Sigmoid colon (tissue), 7 donors: ENCODE results near the gene PIGV. TPM values are rescaled to one million over a fixed set of nuclear protein-coding genes. Genes with fewer than 3 reads are reported as not detected.
"Not testable (repeated sequence)": the region's sequence is repeated elsewhere in the genome, so short reads cannot be mapped to it uniquely, and the experiment has no call there.

ENCODE experiments used
- DNase-seq: peaks from one replicate; pipeline ENCODE4 v3.0.0-alpha.2; 2019
- H3K27ac ChIP-seq, 4 donors: fragments of 200-600 bp; sonication (generic); one replicate each; pipeline ENCODE4 v1.5.1; 2016 to 2019; ENCODE audit warnings: mild to moderate bottlenecking in 1 of 4
- H3K27me3 ChIP-seq, 3 donors: fragments of 200-600 bp; sonication (generic); one replicate each; pipeline ENCODE4 v1.5.1; 2019; ENCODE audit warnings: mild to moderate bottlenecking in 1 of 3
- H3K36me3 ChIP-seq, 4 donors: fragments of 200-600 bp; sonication (generic); one replicate each; pipeline ENCODE4 v1.5.1; 2016 to 2019
- H3K4me1 ChIP-seq, 4 donors: fragments of 200-600 bp; sonication (generic); one replicate each; pipeline ENCODE4 v1.5.1; 2017 to 2019
- H3K4me3 ChIP-seq, 4 donors: fragments of 200-600 bp; sonication (generic); one replicate each; pipeline ENCODE4 v1.5.1; 2017 to 2019; ENCODE audit warnings: mild to moderate bottlenecking in 2 of 4, moderate library complexity in 1 of 4
- H3K9me3 ChIP-seq, 4 donors: fragments of 200-600 bp in 3 of 4; sonication (generic) in 3 of 4; one replicate each; pipeline versions ENCODE4 v1.5.1 to v1.6.1; 2013 to 2019
- CTCF ChIP-seq, 4 experiments: fragments of 450-650 bp in 3 of 4; fragments of 200-600 bp in 1 of 4; IDR thresholded peaks; one replicate each; pipeline ENCODE4 v1.5.1; 2016 to 2019; ENCODE audit warnings: antibody characterized with exemption in 4 of 4, mild to moderate bottlenecking in 3 of 4, moderate library complexity in 2 of 4
- EP300 ChIP-seq, 4 donors: sonication (generic); formaldehyde crosslinking; IDR thresholded peaks; one replicate each; pipeline ENCODE4 v1.6.1; 2017; ENCODE audit warnings: antibody characterized with exemption in 4 of 4
- POLR2A ChIP-seq, 2 donors: fragments of 450-650 bp; IDR thresholded peaks; one replicate each; pipeline ENCODE4 v1.6.1; 2016; ENCODE audit warnings: antibody characterized with exemption in 2 of 2, mild to moderate bottlenecking in 2 of 2, moderate library complexity in 2 of 2
- POLR2AphosphoS5 ChIP-seq, 4 donors: sonication (generic); formaldehyde crosslinking; IDR thresholded peaks; one replicate each; pipeline ENCODE4 v1.6.1; 2017; ENCODE audit warnings: antibody characterized with exemption in 4 of 4
- WGBS, 2 donors: extraction: QIAGEN DNeasy Blood & Tissue Kit; methylation state at CpG; one replicate each; pipeline ENCODE4 v1.1.7; 2013; 5-methylcytosine and 5-hydroxymethylcytosine counted together
- intact Hi-C: fragments of 100-400 bp; cut with DNase I; formaldehyde crosslinking; loops from one replicate; pipeline ENCODE4 v1.15.1; 2023
- polyA plus RNA-seq, 3 donors: library from polyadenylated mRNA; stranded (reverse); fragments of 200-250 nt; gene quantifications; one replicate each; pipeline ENCODE4 v1.2.3, GENCODE V29; 2013
- total RNA-seq, 4 donors: library from RNA; depleted of rRNA; stranded (reverse); fragments of >200 nt; gene quantifications; one replicate each; pipeline ENCODE4 v1.1.0, GENCODE V29; 2016
- donor health status: healthy with polysubstance abuse.
- donor health status: Bipolar disorder and iron deficiency.
- donor health status: healthy.

PIGV gene
- total and polyA plus RNA-seq, 7 donors: 5.1 to 24.9 (median 11.5) TPM

DNA sequence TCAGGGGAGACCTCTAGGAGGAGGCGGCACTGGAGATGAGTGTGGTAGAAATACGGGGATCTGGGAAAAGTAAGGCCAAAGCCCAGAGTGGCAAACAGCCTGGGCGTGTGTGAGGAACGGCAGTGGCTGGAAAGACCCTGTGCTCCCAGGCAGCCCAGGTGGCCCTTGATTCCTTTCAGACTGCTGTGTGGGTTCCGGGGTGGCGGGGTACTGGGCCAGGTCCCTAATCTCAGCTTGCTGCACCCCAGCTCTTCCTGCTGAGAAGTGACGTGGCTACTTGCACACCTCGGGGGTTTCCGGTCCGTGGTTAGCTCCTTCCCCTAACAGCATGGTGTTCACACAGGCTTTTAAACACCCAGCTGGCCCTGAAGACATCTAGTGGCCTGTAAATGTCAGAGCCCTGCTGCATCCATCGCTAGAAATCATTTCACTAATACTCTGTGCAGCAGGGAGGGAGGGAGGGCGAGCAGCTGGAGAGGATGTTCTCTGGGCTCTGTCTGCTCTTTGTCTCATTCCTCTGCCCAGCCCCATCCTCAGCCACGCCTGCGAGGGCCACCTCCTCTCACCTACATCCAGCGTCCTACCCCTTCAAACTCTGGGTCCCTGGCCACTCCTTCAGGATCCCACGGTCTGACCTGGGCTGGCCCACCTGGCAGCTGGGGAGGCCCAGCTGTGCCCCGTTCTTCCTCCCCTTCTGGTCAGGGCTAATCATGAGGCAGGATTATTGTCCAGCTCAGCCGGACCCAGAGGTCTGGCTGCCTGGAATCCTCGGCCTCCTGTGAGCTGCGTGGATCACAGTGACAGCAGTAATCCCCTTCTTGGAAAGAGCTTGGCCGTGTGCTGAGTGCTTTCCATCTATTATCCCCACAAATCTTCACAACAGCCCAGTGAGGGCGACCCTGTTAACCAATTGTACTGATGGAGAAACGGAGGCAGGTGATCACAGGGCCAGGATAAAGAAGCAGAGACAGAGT lies 46.0 kb downstream of the PIGV start:
- Histone ChIP-seq H3K27ac (no peak overlapping the region), H3K9me3 (no peaks in the 10 kb centered on the region), H3K36me3 (peaks cover 15 to 63% (median 35%) of the 10 kb centered on the region in 4 donors), H3K4me3 (no peak overlapping the region), H3K4me1 (peaks cover 0 to 15% (median 8%) of the 10 kb centered on the region in 4 donors), H3K27me3 (no peaks in the 10 kb centered on the region)
- DNase-seq: no peak
- intact Hi-C loops: no loop called here
- TF ChIP-seq EP300 (IDR thresholded peaks at IDR 0.05) (no peak), POLR2A (IDR thresholded peaks at IDR 0.05) (no peak), POLR2AphosphoS5 (IDR thresholded peaks at IDR 0.05) (no peak), CTCF (IDR thresholded peaks at IDR 0.05) (no peak)
- 63 to 81% methylated on average over 23 of the region's 23 CpGs for WGBS, 2 donors

GRCh38 chr1:26837665-26838064 lies 49.9 kb downstream of the PIGV start:
- H3K9me3 ChIP-seq: not testable (repeated sequence)
- peaks cover 15 to 89% (median 35%) of the 10 kb centered on the region in 4 donors for H3K36me3 ChIP-seq
- WGBS, 2 donors: 95 to 96% methylated on average over 5 of the region's 5 CpGs

GRCh38 chr1:26838474-26839338 lies 51.0 kb downstream of the PIGV start:
- WGBS, 2 donors: 76 to 82% methylated on average over 8 of the region's 8 CpGs
- Histone ChIP-seq H3K4me1 (no peaks in the 10 kb centered on the region), H3K4me3 (no peak overlapping the region), H3K27ac (no peak overlapping the region), H3K36me3 (peaks cover 5 to 89% (median 29%) of the 10 kb centered on the region in 4 donors), H3K9me3 (no peaks in the 10 kb centered on the region), H3K27me3 (no peaks in the 10 kb centered on the region)
- no peak for TF ChIP-seq POLR2A (IDR thresholded peaks at IDR 0.05)
- TF ChIP-seq EP300 (IDR thresholded peaks at IDR 0.05): no peak
- TF ChIP-seq POLR2AphosphoS5 (IDR thresholded peaks at IDR 0.05): no peak
- TF ChIP-seq CTCF (IDR thresholded peaks at IDR 0.05): no peak
- DNase-seq: no peak
- intact Hi-C loops: no loop called here

More at GRCh38 chr1:26837665-26838064, 49.9 kb downstream of the PIGV start:
- intact Hi-C loops, H3K27ac ChIP-seq, H3K4me3 ChIP-seq, H3K4me1 ChIP-seq, H3K27me3 ChIP-seq, DNase-seq: not testable (repeated sequence)

GRCh38 chr1:26839339-26839722 lies 51.6 kb downstream of the PIGV start:
- Histone ChIP-seq H3K27me3 (no peaks in the 10 kb centered on the region), H3K4me3 (no peak overlapping the region), H3K36me3 (peaks cover 0 to 89% (median 28%) of the 10 kb centered on the region in 4 donors), H3K9me3 (no peaks in the 10 kb centered on the region), H3K27ac (no peak overlapping the region), H3K4me1 (no peaks in the 10 kb centered on the region)
- DNase-seq: no peak
- intact Hi-C loops: no loop called here
- WGBS, 2 donors: 97 to 98% methylated on average over 1 of the region's 1 CpG
- TF ChIP-seq CTCF (IDR thresholded peaks at IDR 0.05) (no peak), POLR2A (IDR thresholded peaks at IDR 0.05) (no peak), EP300 (IDR thresholded peaks at IDR 0.05) (no peak), POLR2AphosphoS5 (IDR thresholded peaks at IDR 0.05) (no peak)

- no peaks in the 10 kb centered on the region for H3K27me3 ChIP-seq
- no peak overlapping the region for H3K27ac ChIP-seq
- no peak overlapping the region for H3K4me3 ChIP-seq
- intact Hi-C loops: no loop called here
- no peaks in the 10 kb centered on the region for H3K4me1 ChIP-seq
- H3K9me3 ChIP-seq: no peaks in the 10 kb centered on the region
- 86 to 90% methylated on average over 6 of the region's 6 CpGs for WGBS, 2 donors
- H3K36me3 ChIP-seq: peaks cover 0 to 85% (median 24%) of the 10 kb centered on the region in 4 donors
- DNase-seq: no peak
- TF ChIP-seq POLR2AphosphoS5 (IDR thresholded peaks at IDR 0.05) (no peak), CTCF (IDR thresholded peaks at IDR 0.05) (no peak), EP300 (IDR thresholded peaks at IDR 0.05) (no peak), POLR2A (IDR thresholded peaks at IDR 0.05) (no peak)
Observed at GRCh38 chr1:26839779-26840178, 52.0 kb downstream of the PIGV start.
